ENCODE data around the gene OR5H1.
"Not testable (repeated sequence)": the region's sequence is repeated elsewhere in the genome, so short reads cannot be mapped to it uniquely, and the experiment has no call there.

Gene OR5H1

DNA sequence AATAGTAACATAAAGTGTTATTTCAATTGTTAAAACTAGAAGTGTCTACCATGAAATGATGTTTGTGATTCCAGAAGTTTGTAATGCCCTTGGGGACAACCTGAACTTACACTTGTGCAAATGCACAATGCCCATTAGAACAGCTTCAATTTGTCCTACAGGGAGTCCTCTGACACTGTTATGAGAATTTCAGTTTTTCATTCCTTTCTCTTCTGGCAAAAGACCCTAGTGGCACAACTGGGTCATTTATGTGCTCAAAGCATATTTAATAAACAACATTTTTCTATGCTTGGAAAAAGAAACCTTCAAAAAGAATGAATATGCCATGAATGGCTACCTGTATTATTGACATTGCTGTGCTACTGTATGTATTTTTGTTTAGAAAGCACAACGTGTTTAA, at the start of gene OR5H1:
OR5H1 (plus strand) TSS at position 301 of the 400 bp plus-strand sequence. CDS start 1,977 bp downstream, outside the sequence.
- DNase-seq (ENCODE audit: low read depth in 1 of 2, low spot score in 1 of 2) = no peak

- no peak for DNase-seq (ENCODE audit: low read depth in 1 of 2, low spot score in 1 of 2)
Measured at GRCh38 chr3:98086873-98087272, 43.6 kb upstream of the OR5H1 start, which contains the start of gene OR5AC2. Gene OR5AC2, plus strand, starts transcription at chr3:98087173. Its CDS starts 0 bp downstream, at chr3:98087173.

DNA sequence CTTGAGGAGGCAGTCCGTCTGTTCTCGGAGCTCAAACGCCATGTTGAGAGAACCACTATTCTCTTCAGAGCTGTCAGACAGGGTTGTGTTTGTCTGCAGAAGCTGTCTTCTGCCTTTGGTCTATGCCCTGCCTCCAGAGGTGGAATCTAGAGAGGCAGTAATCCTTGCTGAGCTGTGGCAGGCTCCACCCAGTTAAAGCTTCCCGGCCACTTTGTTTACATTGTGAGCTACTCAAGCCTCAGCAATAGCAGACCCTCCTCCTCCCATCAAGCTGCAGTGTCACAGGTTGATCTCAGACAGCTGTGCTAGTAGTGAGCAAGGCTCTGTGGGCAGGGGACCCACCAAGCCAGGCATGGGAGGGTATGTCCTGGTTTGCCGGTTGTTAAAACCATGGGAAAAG, 34.6 kb upstream of the OR5H1 start:
- DNase-seq (ENCODE audit: low read depth in 1 of 2, low spot score in 1 of 2) = no peak

DNA sequence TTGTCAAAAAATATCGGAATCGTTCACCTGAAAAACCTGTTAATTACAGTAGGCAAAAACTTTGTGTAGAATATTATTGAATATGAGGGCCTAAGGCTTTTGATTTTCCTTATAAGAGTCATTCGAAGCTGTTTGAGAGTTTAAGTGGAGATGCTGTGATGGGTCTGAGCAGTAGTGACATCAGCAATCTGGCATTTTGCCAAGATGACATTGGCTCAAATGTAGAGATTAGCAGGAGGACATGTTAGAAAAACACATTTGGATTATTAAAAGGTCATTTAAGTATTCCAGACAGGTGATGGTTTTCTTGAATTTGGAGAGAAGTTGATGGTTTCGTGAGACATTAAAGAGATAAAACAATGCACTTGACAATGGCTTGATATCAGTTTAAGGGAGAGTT, 30.7 kb upstream of the OR5H1 start:
- DNase-seq (ENCODE audit: low read depth in 1 of 2, low spot score in 1 of 2) = no peak

GRCh38 chr3:98108162-98108561, 22.4 kb upstream of the OR5H1 start:
- no peak for DNase-seq (ENCODE audit: low read depth in 1 of 2, low spot score in 1 of 2)

DNA sequence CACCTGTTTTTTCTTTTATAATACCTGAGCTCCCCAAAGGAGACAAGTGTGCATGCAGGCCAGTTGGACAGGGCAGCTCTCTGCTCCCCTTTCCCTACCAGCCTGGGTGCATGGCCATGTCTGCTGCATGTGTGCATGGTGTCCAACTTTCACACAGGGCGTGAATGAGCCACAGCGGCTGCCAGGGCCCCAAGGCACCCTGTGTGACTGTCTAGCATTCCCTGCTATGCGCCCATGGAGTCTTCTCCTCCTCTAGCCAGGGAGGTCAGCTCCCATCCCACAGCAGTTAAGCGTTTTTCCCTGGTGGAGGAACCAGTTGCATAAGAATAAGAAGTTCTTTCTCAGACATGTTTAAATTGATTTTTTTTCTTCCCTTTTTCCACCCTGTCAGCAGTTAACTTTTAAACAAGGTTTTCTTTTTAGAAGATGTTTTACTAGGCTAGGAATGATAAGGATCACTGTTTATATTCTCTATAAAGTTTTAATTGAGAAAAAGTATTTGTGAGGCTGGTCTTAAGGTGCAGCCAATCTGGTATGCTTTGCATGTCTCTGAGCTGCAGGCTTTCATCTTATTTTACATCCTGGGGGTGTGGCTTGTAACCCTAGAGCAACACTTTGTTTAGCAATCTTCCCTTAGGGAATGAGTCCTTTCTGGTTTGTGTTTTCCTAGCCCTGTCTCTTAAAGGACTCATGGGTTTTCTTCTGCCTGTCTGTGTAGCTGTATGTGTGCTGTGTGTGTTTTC, 20.5 kb upstream of the OR5H1 start:
- no peak for DNase-seq (ENCODE audit: low read depth in 1 of 2, low spot score in 1 of 2)

- DNase-seq (ENCODE audit: low read depth in 1 of 2, low spot score in 1 of 2) = no peak
Measured at GRCh38 chr3:98110550-98110908, 20.0 kb upstream of the OR5H1 start.

DNA sequence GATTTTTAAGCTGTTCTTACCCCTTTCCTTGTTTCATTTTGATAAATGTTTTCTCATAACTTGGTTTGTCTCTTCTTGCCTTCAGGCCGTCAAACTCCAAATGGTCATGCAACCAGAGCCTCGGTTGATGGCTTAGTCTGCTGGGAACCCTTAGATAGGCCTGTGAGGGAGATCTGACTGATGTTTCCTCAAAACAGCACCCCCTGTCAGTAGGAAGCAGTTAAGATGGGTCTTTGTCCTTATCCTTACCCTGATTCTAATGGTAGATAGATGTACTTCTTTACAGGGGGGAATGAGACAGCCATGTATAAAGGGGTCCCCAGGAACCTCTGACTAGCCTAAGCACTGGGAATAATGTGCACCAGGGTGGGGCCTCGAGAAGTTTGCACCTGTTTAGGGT, 16.3 kb upstream of the OR5H1 start:
- DNase-seq (ENCODE audit: low read depth in 1 of 2, low spot score in 1 of 2) = no peak

- DNase-seq (ENCODE audit: low read depth in 1 of 2, low spot score in 1 of 2) = no peak
Measured at GRCh38 chr3:98115717-98116116, 14.8 kb upstream of the OR5H1 start.

GRCh38 chr3:98136631-98137030, 6.1 kb downstream of the OR5H1 start:
- no peak for DNase-seq (ENCODE audit: low read depth in 1 of 2, low spot score in 1 of 2)

DNA sequence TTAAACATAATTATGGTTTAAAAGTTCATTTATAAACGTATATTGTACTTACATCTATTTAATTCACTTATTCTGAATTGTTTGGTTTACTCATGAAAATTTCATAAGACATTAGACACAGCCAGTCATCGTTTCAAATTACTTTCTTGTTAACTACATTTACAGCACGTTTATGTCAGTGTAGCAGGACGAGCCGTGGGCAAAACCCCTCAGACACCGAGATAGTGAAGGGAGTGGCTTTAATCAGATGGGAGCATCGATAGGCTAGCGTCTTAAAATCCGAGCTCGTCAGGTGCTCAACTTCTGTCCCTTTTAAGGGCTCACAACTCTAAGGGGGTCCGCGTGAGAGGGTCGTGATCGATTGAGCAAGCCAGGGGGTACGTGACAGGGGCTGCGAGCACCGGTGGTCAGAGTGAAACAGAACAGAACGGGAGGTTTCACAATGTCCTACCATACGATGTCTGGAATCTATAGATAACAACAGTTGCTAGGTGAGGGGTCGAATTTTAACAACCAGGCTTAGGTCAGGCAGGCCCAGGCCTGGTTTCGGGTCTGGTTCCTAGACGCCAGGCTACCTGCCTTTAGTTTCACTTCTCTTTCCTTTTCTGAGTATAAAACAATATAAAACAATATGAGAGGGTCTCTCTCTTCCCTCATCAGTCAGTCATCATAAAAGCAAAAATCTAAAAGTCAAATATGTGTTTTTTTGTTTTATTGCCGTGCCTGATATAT, 7.5 kb downstream of the OR5H1 start:
- DNase-seq (ENCODE audit: low read depth in 1 of 2, low spot score in 1 of 2) = not testable (repeated sequence)

DNA sequence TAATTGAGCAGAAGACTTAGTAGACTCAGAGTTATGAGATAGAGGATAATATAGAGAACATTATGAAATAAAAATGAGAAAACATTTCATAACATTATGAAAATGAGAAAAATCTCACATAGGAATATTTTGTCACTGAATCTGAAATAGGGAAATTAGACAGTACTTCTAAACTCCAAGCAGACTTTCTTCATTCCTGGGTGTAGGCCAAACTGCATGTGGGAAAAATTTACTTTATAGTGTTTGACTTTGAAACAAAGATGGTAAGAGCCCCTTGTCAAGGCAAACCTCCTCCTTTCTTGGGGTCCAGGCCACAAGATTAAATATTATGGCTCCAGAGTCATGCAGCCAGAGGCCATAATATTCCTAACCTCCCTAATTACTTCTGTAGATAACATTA, 10.0 kb downstream of the OR5H1 start:
- no peak for DNase-seq (ENCODE audit: low read depth in 1 of 2, low spot score in 1 of 2)

GRCh38 chr3:98147179-98147578, 16.7 kb downstream of the OR5H1 start, which contains the start of gene OR5H14:
Gene OR5H14, plus strand, starts transcription at chr3:98147479. Its CDS starts 1,907 bp downstream, at chr3:98149386.
- DNase-seq (ENCODE audit: low read depth in 1 of 2, low spot score in 1 of 2) = no peak

DNA sequence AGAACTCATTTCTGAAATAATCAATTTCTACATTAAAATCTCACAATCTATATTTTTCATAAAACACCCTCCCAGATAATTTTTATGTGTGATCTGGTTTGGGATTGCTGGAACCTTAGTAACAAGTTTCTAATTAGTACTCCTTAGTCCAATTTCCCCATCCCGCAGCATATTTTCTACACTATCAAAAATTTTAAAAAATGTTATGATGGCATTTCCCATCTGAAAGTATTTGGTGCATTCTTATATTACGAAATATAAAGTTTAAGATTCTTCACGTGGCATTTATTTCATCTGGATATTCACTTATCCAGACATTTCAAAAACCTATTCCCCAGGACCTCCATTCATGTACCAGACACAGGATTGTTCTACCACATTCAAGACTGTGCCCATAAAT, 18.2 kb downstream of the OR5H1 start:
- DNase-seq (ENCODE audit: low read depth in 1 of 2, low spot score in 1 of 2) = no peak

DNA sequence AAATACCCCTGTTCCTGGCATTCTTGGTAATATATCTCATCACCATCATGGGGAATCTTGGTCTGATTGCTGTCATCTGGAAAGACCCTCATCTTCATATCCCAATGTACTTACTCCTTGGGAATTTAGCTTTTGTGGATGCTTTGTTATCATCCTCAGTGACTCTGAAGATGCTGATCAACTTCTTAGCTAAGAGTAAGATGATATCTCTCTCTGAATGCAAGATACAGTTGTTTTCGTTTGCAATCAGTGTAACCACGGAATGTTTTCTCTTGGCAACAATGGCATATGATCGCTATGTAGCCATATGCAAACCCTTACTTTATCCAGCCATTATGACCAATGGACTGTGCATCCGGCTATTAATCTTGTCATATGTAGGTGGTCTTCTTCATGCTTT, 18.9 kb downstream of the OR5H1 start:
- DNase-seq (ENCODE audit: low read depth in 1 of 2, low spot score in 1 of 2) = not testable (repeated sequence)

DNA sequence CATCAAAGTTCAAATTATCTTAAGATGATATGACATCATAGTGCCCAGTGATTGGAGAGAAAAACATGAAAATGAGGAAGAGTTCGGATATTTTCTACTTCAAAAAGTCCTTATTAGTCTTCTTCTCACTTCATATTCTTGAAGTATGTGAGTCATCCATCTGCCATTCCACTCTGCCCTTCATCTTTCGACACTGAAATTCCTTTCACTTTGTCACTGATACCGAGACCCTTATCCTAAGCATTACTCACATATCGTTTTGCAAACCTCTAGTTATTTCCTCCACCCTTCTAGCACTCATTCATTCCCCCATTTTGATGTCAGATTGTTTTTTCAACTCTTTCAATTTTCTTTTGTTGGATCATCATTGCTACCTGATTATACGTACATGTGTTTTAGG, 20.7 kb downstream of the OR5H1 start:
- DNase-seq (ENCODE audit: low read depth in 1 of 2, low spot score in 1 of 2) = no peak

GRCh38 chr3:98166396-98166795, 35.9 kb downstream of the OR5H1 start, which contains the start of gene OR5H15:
Gene OR5H15, plus strand, starts transcription at chr3:98166696. Its CDS starts 2,004 bp downstream, at chr3:98168700.
- DNase-seq (ENCODE audit: low read depth in 1 of 2, low spot score in 1 of 2) = no peak

- DNase-seq (ENCODE audit: low read depth in 1 of 2, low spot score in 1 of 2) = no peak
Measured at GRCh38 chr3:98171071-98171470, 40.5 kb downstream of the OR5H1 start.

GRCh38 chr3:98172621-98173020, 42.1 kb downstream of the OR5H1 start:
- no peak for DNase-seq (ENCODE audit: low read depth in 1 of 2, low spot score in 1 of 2)

- no peak for DNase-seq (ENCODE audit: low read depth in 1 of 2, low spot score in 1 of 2)
Measured at GRCh38 chr3:98180319-98180890, 49.9 kb downstream of the OR5H1 start.

DNA sequence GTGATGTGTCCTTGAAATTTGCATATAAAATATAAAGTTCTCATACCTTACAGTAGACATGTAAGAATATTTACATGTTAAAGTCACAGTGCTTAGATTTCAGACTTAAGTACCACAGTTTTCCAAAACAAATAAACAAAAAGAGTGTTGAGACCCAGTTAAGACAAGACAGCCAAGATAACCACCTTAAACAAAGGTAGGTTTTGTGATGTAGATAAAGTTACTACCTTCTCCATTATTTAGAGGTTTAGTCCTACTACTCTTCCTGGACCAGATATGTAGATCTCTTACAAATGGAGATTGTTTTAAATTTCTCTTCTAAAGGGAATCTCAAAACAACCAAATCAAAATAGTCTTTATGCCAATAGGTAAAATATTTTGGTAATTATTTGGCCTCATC, 51.7 kb downstream of the OR5H1 start:
- DNase-seq (ENCODE audit: low read depth in 1 of 2, low spot score in 1 of 2) = no peak

DNA sequence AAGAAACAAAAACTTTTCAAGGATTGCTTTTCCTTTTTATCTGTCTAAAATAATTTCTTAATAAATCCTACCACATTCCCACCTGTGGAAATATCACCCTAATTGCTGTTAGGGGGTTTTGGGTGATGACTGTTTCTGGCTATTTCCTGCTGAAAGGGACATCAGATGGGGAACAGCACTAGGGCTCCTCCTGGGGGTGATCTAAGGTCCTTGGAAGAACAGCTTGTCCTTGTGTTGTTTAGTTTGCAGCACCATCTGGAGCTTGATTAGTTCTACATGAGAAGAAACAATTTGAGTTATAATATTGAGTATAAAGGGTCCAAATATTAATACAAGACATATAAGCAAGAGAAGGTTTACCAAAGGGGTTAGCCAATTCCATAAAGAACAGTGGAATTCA, 54.7 kb downstream of the OR5H1 start:
- no peak for DNase-seq (ENCODE audit: low read depth in 1 of 2, low spot score in 1 of 2)

Data from activated CD4-positive, alpha-beta T cell treated with anti-CD3 and anti-CD28 coated beads, Interleukin-2, amount 50 U/mL, for 24 hours (primary cell).